Endothelial cell of umbilical vein (primary cell): ENCODE data around the gene MGAT5. TPM values are rescaled to one million over a fixed set of nuclear protein-coding genes. Genes with fewer than 3 reads are reported as not detected.

Source experiments
- BruUV-seq: library from RNA; stranded (reverse); fragments of 400-500 nt; replicated peaks from 2 replicates; lab custom pipeline; 2021; lab: Mats Ljungman, UMichigan
- CTCF ChIA-PET: fragments of 300-600, 350-600 bp; sonication (Branson Sonifier 250); formaldehyde crosslinking; loops from one replicate; lab custom pipeline; 2021; ENCODE audit warnings: antibody characterized with exemption, inconsistent platforms; lab: Charles Lee
- POLR2A ChIA-PET: fragments of 300-600, 350-600 bp; sonication (Branson Sonifier 250); formaldehyde crosslinking; loops from one replicate; lab custom pipeline; 2021; ENCODE audit warnings: antibody characterized with exemption, inconsistent platforms; lab: Charles Lee
- DNase-seq: peaks from one replicate; pipeline ENCODE4 v3.0.0-alpha.2; 2011; ENCODE audit warnings: low read depth, low spot score
- FAIRE-seq: peaks from 2 replicates; lab custom pipeline; 2011; peaks lifted over from hg19 to GRCh38; lab: Jason Lieb, UNC
- H2AFZ ChIP-seq: 2 replicates; pipeline ENCODE4 v1.6.0; 2012; ENCODE audit warnings: low read depth, low read length, control low read depth, inconsistent platforms
- H3K27ac ChIP-seq: 2 replicates; pipeline ENCODE4 v1.5.1; 2011; ENCODE audit warnings: low read depth, mild to moderate bottlenecking, control low read depth, low read length, moderate library complexity; ENCODE audit not compliant: insufficient read depth
- H3K27me3 ChIP-seq, 2 experiments: 2 replicates each; pipeline versions ENCODE4 v1.6.0 to v1.6.1; 2011; ENCODE audit warnings: low read length in 2 of 2, mixed read lengths in 1 of 2; ENCODE audit not compliant: control insufficient read depth in 2 of 2, insufficient read depth in 2 of 2
- H3K36me3 ChIP-seq, 2 experiments: 2 replicates in 1 of 2; 3 replicates in 1 of 2; pipeline ENCODE4 v1.5.1; 2011; ENCODE audit warnings: low read length in 2 of 2, mild to moderate bottlenecking in 1 of 2, moderate library complexity in 1 of 2; ENCODE audit not compliant: control insufficient read depth in 2 of 2, insufficient read depth in 2 of 2; ENCODE audit errors: extremely low read depth in 1 of 2
- H3K4me1 ChIP-seq: 3 replicates; pipeline ENCODE4 v1.5.1; 2011; ENCODE audit warnings: mild to moderate bottlenecking, low read length; ENCODE audit not compliant: control insufficient read depth, insufficient read depth; ENCODE audit errors: extremely low read depth
- H3K4me2 ChIP-seq: 2 replicates; pipeline ENCODE4 v1.6.1; 2011; ENCODE audit warnings: low read length, control low read depth, mixed read lengths; ENCODE audit not compliant: insufficient read depth
- H3K4me3 ChIP-seq, 3 experiments: fragments of 200-600 bp in 1 of 3; sonication (generic), shearing (Covaris generic) in 1 of 3; replicated peaks in 1 of 3; 2 replicates each; pipeline ENCODE4 v1.5.1; 2011 to 2016; ENCODE audit warnings: control low read depth in 3 of 3, low read length in 3 of 3, mild to moderate bottlenecking in 2 of 3, inconsistent platforms in 1 of 3, low read depth in 1 of 3, moderate library complexity in 1 of 3; ENCODE audit not compliant: insufficient read depth in 1 of 3
- H3K79me2 ChIP-seq: 2 replicates; pipeline ENCODE4 v1.6.0; 2012; ENCODE audit warnings: low read length, inconsistent platforms; ENCODE audit not compliant: control insufficient read depth, insufficient read depth
- H3K9ac ChIP-seq: replicated peaks from 2 replicates; pipeline ENCODE3; 2011; ENCODE audit warnings: low read length, control low read depth; ENCODE audit not compliant: insufficient read depth; ENCODE audit errors: extremely low read depth
- H3K9me1 ChIP-seq: replicated peaks from 3 replicates; pipeline ENCODE4 v1.6.0; 2011; ENCODE audit warnings: mild to moderate bottlenecking, low read length; ENCODE audit not compliant: control insufficient read depth, insufficient read depth; ENCODE audit errors: extremely low read depth
- H3K9me3 ChIP-seq: replicated peaks from 2 replicates; pipeline ENCODE4 v1.5.1; 2012; ENCODE audit warnings: low read length, inconsistent platforms; ENCODE audit not compliant: control insufficient read depth, insufficient read depth
- H4K20me1 ChIP-seq: replicated peaks from 2 replicates; pipeline ENCODE3; 2011; ENCODE audit warnings: mild to moderate bottlenecking, low read length; ENCODE audit not compliant: control insufficient read depth, insufficient read depth; ENCODE audit errors: extremely low read depth
- CTCF ChIP-seq, 2 donors: IDR thresholded peaks; 1 replicate in 1 of 2; 2 replicates in 1 of 2; pipeline ENCODE4 v1.5.1; 2011; ENCODE audit warnings: low read length in 2 of 2, mild to moderate bottlenecking in 2 of 2, moderate library complexity in 2 of 2, control low read depth in 1 of 2, inconsistent platforms in 1 of 2, low read depth in 1 of 2; ENCODE audit not compliant: insufficient read depth in 1 of 2; ENCODE audit errors: extremely low read depth in 1 of 2
- EZH2 ChIP-seq: IDR thresholded peaks from 2 replicates; pipeline ENCODE4 v1.6.1; 2012; ENCODE audit warnings: borderline replicate concordance, low read depth, mild to moderate bottlenecking, moderate library complexity, low read length, inconsistent platforms; ENCODE audit not compliant: severe bottlenecking
- FOS ChIP-seq: IDR thresholded peaks from 2 replicates; pipeline ENCODE4 v1.6.1; 2011; ENCODE audit warnings: mild to moderate bottlenecking, low read length, moderate library complexity, borderline replicate concordance; ENCODE audit not compliant: insufficient read depth
- GATA2 ChIP-seq: IDR thresholded peaks from 2 replicates; pipeline ENCODE4 v1.7.0; 2011; ENCODE audit warnings: low read depth, mild to moderate bottlenecking, moderate library complexity, mixed read lengths, low read length; ENCODE audit not compliant: insufficient read length, insufficient read depth
- JUN ChIP-seq: IDR thresholded peaks from 2 replicates; pipeline ENCODE4 v1.6.1; 2011; ENCODE audit warnings: borderline replicate concordance, low read depth; ENCODE audit not compliant: insufficient read length, insufficient read depth
- MAX ChIP-seq: IDR thresholded peaks from 2 replicates; pipeline ENCODE4 v1.6.1; 2011; ENCODE audit not compliant: insufficient read depth, insufficient read length
- MYC ChIP-seq: IDR thresholded peaks from one replicate; pipeline ENCODE4 v1.6.1; 2011; ENCODE audit warnings: mild to moderate bottlenecking, low read depth, low read length
- POLR2A ChIP-seq: IDR thresholded peaks from 2 replicates; pipeline ENCODE4 v1.6.1; 2012; ENCODE audit warnings: low read depth, mild to moderate bottlenecking, control low read depth, low read length
- POLR2AphosphoS5 ChIP-seq: IDR thresholded peaks from 2 replicates; pipeline ENCODE4 v1.6.1; 2012; ENCODE audit warnings: low read depth, mild to moderate bottlenecking, control low read depth, low read length, moderate library complexity; ENCODE audit not compliant: insufficient read depth
- dilution Hi-C: fragments of 300-500 bp; cut with MboI; formaldehyde crosslinking; loops from one replicate; pipeline ENCODE4 v1.15.0; 2019; ENCODE audit warnings: low sequenced_read_pairs; ENCODE audit not compliant: extremely low pct_ligation_motif_present
- intact Hi-C: fragments of 100-400 bp; cut with micrococcal nuclease; formaldehyde crosslinking; loops from one replicate; pipeline ENCODE4 v1.10.0; 2022
- polyA plus RNA-seq, 4 experiments: library from polyadenylated mRNA; depleted of rRNA in 3 of 4; stranded (reverse) in 3 of 4; unstranded in 1 of 4; fragments of >200 nt; gene quantifications; 2 replicates each; pipeline versions ENCODE4 v1.2.1 to v1.2.3, GENCODE V29; 2011 to 2012; ENCODE audit warnings: missing spikeins in 1 of 4
- total RNA-seq: library from RNA; stranded (reverse); gene quantifications from 2 replicates; pipeline ENCODE4 v1.2.3, GENCODE V29; 2021

MGAT5 gene
- total and polyA plus RNA-seq, 2 donors (not counting 3 experiments of a cell fraction or from before 2014, with no cell fraction given), result 17.7 to 84.1 TPM

GRCh38 chr2:134389381-134389780 lies 135.5 kb downstream of the MGAT5 start:
- intact Hi-C loops, result no loop called here
- no peak for TF ChIP-seq MYC
- no peak for TF ChIP-seq POLR2AphosphoS5
- no peak for TF ChIP-seq GATA2
- no peak for TF ChIP-seq CTCF (IDR thresholded peaks at IDR 0.05; ENCODE audit: extremely low read depth in 1 of 2, insufficient read depth in 1 of 2, low read depth in 1 of 2, low read length in 2 of 2)
- no peak for TF ChIP-seq POLR2A
- no peak for TF ChIP-seq JUN
- no peak for TF ChIP-seq MAX
- TF ChIP-seq FOS, result no peak
- no peak for TF ChIP-seq EZH2
- DNase-seq (no peak), FAIRE-seq (no peak)
- no peak overlapping the region for H3K9ac ChIP-seq
- H3K27ac ChIP-seq, result no peak overlapping the region
- H3K79me2 ChIP-seq, result no peaks in the 10 kb centered on the region
- ChIA-PET CTCF (interaction anchor here (1.2 to 1.4 kb wide), 2 partner anchors 61 to 271 kb away, joined by 4 read pairs; no protein-coding TSS in a partner anchor), POLR2A (no interaction called here)
- H3K27me3 ChIP-seq, result no peaks in the 10 kb centered on the region
- H3K9me1 ChIP-seq, result no peaks in the 10 kb centered on the region
- H3K4me2 ChIP-seq, result no peak overlapping the region
- dilution Hi-C loops, result no loop called here
- H3K4me1 ChIP-seq, result no peaks in the 10 kb centered on the region
- no peak overlapping the region for H2AFZ ChIP-seq
- H4K20me1 ChIP-seq, result no peaks in the 10 kb centered on the region
- H3K4me3 ChIP-seq, result no peak overlapping the region
- H3K36me3 ChIP-seq, result no peaks in the 10 kb centered on the region
- H3K9me3 ChIP-seq, result no peaks in the 10 kb centered on the region
- no TSS peak for BruUV-seq
